ENCODE data around the gene SCAPER.
A peak's percentile ranks its signal among the peaks of the same experiment; 100 is the strongest.

The SCAPER gene

DNA sequence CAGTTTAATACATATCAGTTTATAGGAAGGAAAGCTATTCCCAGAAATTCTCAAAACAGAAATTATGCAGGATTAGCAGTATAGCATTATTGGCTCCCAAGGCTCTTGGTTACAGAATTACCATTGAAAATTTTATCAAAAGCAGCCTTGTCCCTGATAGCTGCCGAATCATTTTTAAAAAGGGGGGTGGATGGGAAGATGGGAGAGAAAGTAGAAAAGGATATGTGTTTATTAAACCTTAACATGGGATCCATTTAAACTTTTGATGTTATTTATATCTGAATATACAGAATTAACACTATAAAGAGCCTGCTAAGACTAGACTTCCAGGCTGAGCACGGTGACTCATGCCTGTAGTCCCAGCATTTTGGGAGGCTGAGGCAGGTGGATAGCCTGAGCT, 37.2 kb upstream of the SCAPER start:
- TF ChIP-seq, protein P1, sequence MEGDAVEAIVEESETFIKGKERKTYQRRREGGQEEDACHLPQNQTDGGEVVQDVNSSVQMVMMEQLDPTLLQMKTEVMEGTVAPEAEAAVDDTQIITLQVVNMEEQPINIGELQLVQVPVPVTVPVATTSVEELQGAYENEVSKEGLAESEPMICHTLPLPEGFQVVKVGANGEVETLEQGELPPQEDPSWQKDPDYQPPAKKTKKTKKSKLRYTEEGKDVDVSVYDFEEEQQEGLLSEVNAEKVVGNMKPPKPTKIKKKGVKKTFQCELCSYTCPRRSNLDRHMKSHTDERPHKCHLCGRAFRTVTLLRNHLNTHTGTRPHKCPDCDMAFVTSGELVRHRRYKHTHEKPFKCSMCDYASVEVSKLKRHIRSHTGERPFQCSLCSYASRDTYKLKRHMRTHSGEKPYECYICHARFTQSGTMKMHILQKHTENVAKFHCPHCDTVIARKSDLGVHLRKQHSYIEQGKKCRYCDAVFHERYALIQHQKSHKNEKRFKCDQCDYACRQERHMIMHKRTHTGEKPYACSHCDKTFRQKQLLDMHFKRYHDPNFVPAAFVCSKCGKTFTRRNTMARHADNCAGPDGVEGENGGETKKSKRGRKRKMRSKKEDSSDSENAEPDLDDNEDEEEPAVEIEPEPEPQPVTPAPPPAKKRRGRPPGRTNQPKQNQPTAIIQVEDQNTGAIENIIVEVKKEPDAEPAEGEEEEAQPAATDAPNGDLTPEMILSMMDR (IDR thresholded peaks at IDR 0.05; ENCODE audit: control insufficient read depth, extremely low read depth, insufficient read depth): no peak
- H3K4me3 ChIP-seq (ENCODE audit: low read depth, low read length): no peak overlapping the region
- no peak for DNase-seq (ENCODE audit: low read depth)

DNA sequence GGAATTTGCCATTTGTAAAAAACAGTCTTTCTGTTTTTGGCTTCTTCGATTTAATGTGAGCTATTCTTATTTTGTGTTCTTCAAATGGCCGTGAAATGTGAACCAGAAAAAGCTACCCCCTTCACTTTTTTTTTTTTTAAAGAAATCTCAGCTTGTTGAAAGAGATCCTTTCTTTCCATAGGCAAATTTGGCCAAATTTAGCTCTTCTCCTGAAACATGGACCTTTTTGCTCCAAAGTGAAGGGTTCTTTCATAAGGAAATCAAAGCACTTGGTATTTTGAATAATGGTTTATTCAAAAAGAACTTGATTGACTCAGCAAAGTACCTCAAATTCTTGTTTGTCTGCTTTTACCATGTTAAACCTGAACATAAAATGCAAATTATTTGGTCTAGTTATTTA, 36.5 kb upstream of the SCAPER start:
- TF ChIP-seq, protein P1 (IDR thresholded peaks at IDR 0.05; ENCODE audit: control insufficient read depth, extremely low read depth, insufficient read depth): no peak
- no peak for DNase-seq (ENCODE audit: low read depth)
- no peak overlapping the region for H3K4me3 ChIP-seq (ENCODE audit: low read depth, low read length)

- DNase-seq (ENCODE audit: low read depth): no peak
- TF ChIP-seq, protein P1 (IDR thresholded peaks at IDR 0.05; ENCODE audit: control insufficient read depth, extremely low read depth, insufficient read depth): no peak
- H3K4me3 ChIP-seq (ENCODE audit: low read depth, low read length): no peak overlapping the region
These were observed 34.6 kb upstream of the SCAPER start for GRCh38 chr15:76939715-76940114.

GRCh38 chr15:76938752-76939151, 33.6 kb upstream of the SCAPER start:
- TF ChIP-seq, protein P1 (IDR thresholded peaks at IDR 0.05; ENCODE audit: control insufficient read depth, extremely low read depth, insufficient read depth): no peak
- no peak overlapping the region for H3K4me3 ChIP-seq (ENCODE audit: low read depth, low read length)

DNA sequence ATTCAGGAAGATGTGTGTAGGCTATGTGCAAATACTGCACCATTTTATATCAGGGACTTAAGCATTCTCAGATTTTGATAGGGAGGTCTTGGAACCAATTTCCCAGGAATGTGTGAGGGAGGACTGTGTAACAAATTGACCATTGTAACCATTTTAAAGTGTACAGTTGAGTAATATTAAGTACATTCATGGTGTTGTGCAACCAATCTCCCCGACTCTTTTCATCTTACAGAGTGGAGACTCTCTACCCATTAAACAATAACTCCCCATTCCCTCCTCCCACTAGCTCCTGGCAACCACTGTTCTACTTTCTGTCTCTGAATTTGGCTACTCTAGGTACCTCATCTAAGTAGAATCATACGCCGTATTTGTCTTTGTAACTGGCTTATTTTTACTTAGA, 31.5 kb upstream of the SCAPER start:
- H3K4me3 ChIP-seq (ENCODE audit: low read depth, low read length): no peak overlapping the region
- DNase-seq (ENCODE audit: low read depth): no peak
- TF ChIP-seq, protein P1 (IDR thresholded peaks at IDR 0.05; ENCODE audit: control insufficient read depth, extremely low read depth, insufficient read depth): no peak

More at GRCh38 chr15:76938752-76939151, 33.6 kb upstream of the SCAPER start:
- no peak for DNase-seq (ENCODE audit: low read depth)

DNA sequence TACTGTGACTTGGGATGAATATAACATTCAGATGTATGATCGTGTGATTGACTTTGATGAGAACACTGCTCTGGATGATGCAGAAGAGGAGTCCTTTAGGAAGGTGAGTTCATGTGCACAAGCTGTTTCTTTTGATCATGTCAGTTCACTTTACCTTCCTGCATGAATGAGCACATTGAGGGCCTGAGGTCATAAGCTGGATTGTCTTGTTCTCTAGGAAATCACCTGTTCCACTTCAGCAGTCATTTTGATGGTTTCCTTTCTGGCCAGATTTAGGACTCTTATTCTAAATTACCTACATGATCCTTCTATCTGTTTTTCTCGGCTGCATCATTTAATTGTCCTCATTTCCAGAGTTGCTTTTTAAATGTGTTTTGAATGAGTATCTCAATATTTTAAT, 30.5 kb upstream of the SCAPER start:
- TF ChIP-seq, protein P1 (IDR thresholded peaks at IDR 0.05; ENCODE audit: control insufficient read depth, extremely low read depth, insufficient read depth): no peak
- DNase-seq (ENCODE audit: low read depth): no peak
- H3K4me3 ChIP-seq (ENCODE audit: low read depth, low read length): no peak overlapping the region

DNA sequence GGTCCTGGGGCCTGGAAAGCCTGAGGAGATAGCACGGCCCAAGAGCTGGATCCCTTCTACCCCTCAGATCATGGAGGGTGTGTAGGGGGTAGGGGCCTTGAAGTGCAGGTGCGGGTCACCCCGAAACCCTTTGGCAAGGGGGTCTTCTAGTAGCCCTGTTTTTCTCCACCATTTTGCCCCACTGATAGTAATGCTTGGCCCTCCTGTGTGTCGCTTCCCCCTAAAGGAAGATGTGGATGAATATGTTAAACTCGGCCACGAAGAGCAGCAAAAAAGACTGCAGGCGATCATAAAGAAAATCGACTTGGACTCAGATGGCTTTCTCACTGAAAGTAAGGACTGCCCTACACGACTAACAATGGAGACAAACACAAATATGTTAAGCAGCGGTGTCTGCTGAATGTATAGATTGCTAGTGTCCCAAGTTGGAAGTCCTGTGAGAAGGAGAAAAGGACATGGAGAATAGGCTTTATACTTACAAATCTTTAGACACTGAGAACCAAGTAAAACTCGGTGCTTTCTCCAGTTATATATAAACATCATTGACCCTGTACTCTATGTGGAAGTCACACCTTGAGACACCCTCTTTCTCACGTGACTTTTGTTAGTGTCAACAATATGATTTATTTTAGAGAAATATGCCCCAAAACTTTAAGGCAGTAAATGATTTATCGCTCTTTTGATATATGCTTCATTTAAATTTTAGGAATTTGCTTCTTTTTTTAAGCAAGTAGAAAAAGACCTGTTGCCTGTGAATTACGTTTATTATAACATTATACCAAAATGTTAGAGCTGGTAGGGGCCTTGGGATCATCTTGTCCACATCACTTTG, 27.2 kb upstream of the SCAPER start:
- TF ChIP-seq, protein P1 (IDR thresholded peaks at IDR 0.05; ENCODE audit: control insufficient read depth, extremely low read depth, insufficient read depth): no peak
- peak overlapping the region; percentile 82 for H3K4me3 ChIP-seq (ENCODE audit: low read depth, low read length)
- DNase-seq (ENCODE audit: low read depth): no peak
